Heart left ventricle (tissue), 13 donors: Measurements from ENCODE around the gene GRXCR2.
A peak's percentile ranks its signal among the peaks of the same experiment; 100 is the strongest.

Experiments
- POLR2A ChIP-seq, 2 donors: fragments of 450-650 bp; IDR thresholded peaks; one replicate each; pipeline ENCODE4 v1.6.1; 2017; ENCODE audit warnings: antibody characterized with exemption in 2 of 2, mild to moderate bottlenecking in 2 of 2, moderate library complexity in 2 of 2
- TF ChIP-seq, protein P1 (sequence below), 12 donors: fragments of 200-600 bp; sonication (generic) in 4 of 12; IDR thresholded peaks; one replicate each; pipeline versions ENCODE4 v1.5.0 to v1.8.0; 2018 to 2022; ENCODE audit warnings: antibody characterized with exemption in 12 of 12, mild to moderate bottlenecking in 5 of 12
- donor health status: ischemic (EF 13 %, LVEDD 7.1; RV severe dilation, severe dysfunction).
- donor health status: DM: no; HTN: yes; CAD: no.
- donor health status: DM: no; HTN: no; CAD: no.
- donor health status: ischemic (EF 25% LVEDD 6.9; RV normal size, moderate dysfunction).
- donor health status: ischemic (EF 25% LVEDD 5.7; RV mildly dilated, moderate dysfunction).
- donor health status: ischemic (EF 35%, LVEDD 5.7; RV mildly dilated, moderate dysfunction).
- donor health status: nonischemic (EF 11% LVEDD 7.7; RV severe dilation, severe dysfunction).
- donor health status: DM: yes; HTN: yes; CAD: no.
- donor health status: PGD.
- donor health status: ischemic (EF 29% LVEDD 5.4; RV normal size, mild dysfunction).
- donor health status: nonischemic (EF 23%, LVEDD 6.1; RV moderate dilation, normal function).

DNA sequence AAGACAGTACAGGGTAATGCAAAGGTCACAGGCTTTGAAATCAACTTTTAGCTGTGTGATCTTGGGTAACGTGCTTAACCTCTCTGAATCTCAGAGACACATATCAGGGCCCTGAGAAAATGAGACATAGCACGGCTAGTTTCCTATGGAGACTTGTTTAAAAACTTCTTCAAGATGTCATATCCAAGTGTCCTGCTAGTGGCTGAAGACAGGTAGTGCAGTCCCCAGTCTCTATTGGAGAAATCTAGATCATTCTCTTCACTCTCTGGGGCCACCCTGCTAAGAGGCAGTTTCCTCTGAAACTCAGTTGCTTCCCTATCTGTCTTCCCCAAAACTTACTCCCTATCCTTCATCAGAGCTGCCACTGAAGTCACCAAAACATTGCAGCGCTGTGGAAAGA, 30.3 kb upstream of the GRXCR2 start:
- no peak for TF ChIP-seq POLR2A (IDR thresholded peaks at IDR 0.05)
- TF ChIP-seq, protein P1, sequence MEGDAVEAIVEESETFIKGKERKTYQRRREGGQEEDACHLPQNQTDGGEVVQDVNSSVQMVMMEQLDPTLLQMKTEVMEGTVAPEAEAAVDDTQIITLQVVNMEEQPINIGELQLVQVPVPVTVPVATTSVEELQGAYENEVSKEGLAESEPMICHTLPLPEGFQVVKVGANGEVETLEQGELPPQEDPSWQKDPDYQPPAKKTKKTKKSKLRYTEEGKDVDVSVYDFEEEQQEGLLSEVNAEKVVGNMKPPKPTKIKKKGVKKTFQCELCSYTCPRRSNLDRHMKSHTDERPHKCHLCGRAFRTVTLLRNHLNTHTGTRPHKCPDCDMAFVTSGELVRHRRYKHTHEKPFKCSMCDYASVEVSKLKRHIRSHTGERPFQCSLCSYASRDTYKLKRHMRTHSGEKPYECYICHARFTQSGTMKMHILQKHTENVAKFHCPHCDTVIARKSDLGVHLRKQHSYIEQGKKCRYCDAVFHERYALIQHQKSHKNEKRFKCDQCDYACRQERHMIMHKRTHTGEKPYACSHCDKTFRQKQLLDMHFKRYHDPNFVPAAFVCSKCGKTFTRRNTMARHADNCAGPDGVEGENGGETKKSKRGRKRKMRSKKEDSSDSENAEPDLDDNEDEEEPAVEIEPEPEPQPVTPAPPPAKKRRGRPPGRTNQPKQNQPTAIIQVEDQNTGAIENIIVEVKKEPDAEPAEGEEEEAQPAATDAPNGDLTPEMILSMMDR (IDR thresholded peaks at IDR 0.05), result peak in 2 of 12 donors; percentile 27 to 30
